ENCODE measurements around the gene PSEN1. TPM values are rescaled to one million over a fixed set of nuclear protein-coding genes. Genes with fewer than 3 reads are reported as not detected.

Gene PSEN1
- total RNA-seq, 4 donors from 2014 or later: 46.5 to 90.9 (median 62.0) TPM

DNA sequence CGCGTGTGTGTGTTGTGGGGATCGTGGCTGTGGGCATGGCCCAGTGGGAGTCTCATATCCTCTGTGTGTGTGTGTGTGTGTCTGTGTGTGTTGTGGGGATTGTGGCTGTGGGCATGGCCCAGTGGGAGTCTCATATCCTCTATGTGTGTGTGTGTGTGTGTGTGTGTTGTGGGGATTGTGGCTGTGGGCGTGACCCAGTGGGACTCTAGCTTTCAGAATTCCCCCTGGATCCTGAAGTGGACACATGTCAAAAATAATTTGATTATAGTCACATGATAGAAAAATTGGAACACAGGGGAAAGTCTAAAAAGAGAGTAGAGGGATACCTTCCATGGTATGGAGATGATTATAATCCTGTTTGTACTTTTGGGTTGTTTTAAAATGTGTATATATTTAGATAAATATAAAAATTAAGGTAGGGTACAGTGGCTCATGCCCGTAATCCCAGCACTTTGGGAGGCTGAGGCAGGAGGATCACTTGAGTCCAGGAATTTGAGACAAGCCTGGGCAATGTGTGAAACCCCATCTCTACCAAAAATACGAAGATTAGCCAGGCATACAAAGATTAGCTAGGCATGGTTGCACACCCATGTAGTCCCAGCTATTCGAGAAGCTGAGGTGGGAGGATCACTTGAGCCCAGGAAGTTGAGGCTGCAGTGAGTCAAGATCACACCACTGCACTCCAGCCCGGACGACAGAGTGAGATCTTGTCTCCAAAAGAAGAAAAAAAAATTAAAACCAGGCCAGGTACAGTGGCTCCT, 112.0 kb downstream of the PSEN1 start:
- H3K9me3 ChIP-seq: no peaks in the 10 kb centered on the region
- H3K4me3 ChIP-seq: no peak overlapping the region
- no peak overlapping the region for H3K27ac ChIP-seq
- peaks cover 4% of the 10 kb centered on the region for H3K4me1 ChIP-seq
- peaks cover 22% of the 10 kb centered on the region for H3K36me3 ChIP-seq
- TF ChIP-seq POLR2AphosphoS5 (IDR thresholded peaks at IDR 0.05) (no peak), POLR2A (IDR thresholded peaks at IDR 0.05) (no peak), EP300 (IDR thresholded peaks at IDR 0.05) (no peak)
- TF ChIP-seq, protein P1, sequence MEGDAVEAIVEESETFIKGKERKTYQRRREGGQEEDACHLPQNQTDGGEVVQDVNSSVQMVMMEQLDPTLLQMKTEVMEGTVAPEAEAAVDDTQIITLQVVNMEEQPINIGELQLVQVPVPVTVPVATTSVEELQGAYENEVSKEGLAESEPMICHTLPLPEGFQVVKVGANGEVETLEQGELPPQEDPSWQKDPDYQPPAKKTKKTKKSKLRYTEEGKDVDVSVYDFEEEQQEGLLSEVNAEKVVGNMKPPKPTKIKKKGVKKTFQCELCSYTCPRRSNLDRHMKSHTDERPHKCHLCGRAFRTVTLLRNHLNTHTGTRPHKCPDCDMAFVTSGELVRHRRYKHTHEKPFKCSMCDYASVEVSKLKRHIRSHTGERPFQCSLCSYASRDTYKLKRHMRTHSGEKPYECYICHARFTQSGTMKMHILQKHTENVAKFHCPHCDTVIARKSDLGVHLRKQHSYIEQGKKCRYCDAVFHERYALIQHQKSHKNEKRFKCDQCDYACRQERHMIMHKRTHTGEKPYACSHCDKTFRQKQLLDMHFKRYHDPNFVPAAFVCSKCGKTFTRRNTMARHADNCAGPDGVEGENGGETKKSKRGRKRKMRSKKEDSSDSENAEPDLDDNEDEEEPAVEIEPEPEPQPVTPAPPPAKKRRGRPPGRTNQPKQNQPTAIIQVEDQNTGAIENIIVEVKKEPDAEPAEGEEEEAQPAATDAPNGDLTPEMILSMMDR (IDR thresholded peaks at IDR 0.05): no peak
- H3K27me3 ChIP-seq: no peaks in the 10 kb centered on the region
- no peak for DNase-seq (ENCODE audit: low spot score in 2 of 2)
- WGBS: 54% methylated on average over 6 of the region's 9 CpGs

DNA sequence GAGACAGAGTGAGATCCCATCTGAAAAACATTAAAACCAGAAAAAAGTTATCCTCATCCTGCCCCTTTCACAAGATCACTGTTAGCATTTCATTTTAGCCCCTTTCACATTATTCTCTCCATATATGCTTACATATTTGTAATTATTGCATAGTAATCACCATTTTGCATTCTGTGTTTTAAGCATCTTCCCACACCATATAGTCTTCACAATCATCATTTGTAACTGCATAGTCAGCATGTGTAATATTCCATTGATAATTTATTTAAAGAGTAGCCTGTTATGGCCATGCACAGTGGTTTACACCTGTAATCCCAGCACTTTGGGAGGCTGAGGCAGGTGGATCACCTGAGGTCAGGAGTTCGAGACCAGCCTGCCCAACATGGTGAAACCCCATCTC, 112.8 kb downstream of the PSEN1 start:
- no peak overlapping the region for H3K27ac ChIP-seq
- H3K9me3 ChIP-seq: no peaks in the 10 kb centered on the region
- TF ChIP-seq POLR2A (IDR thresholded peaks at IDR 0.05): no peak
- no peak for TF ChIP-seq POLR2AphosphoS5 (IDR thresholded peaks at IDR 0.05)
- TF ChIP-seq, protein P1 (IDR thresholded peaks at IDR 0.05): no peak
- TF ChIP-seq EP300 (IDR thresholded peaks at IDR 0.05): no peak
- H3K4me3 ChIP-seq: no peak overlapping the region
- H3K4me1 ChIP-seq: peaks cover 3% of the 10 kb centered on the region
- H3K27me3 ChIP-seq: no peaks in the 10 kb centered on the region
- peaks cover 22% of the 10 kb centered on the region for H3K36me3 ChIP-seq
- 100% methylated on average over 1 of the region's 1 CpG for WGBS
- no peak for DNase-seq (ENCODE audit: low spot score in 2 of 2)

DNA sequence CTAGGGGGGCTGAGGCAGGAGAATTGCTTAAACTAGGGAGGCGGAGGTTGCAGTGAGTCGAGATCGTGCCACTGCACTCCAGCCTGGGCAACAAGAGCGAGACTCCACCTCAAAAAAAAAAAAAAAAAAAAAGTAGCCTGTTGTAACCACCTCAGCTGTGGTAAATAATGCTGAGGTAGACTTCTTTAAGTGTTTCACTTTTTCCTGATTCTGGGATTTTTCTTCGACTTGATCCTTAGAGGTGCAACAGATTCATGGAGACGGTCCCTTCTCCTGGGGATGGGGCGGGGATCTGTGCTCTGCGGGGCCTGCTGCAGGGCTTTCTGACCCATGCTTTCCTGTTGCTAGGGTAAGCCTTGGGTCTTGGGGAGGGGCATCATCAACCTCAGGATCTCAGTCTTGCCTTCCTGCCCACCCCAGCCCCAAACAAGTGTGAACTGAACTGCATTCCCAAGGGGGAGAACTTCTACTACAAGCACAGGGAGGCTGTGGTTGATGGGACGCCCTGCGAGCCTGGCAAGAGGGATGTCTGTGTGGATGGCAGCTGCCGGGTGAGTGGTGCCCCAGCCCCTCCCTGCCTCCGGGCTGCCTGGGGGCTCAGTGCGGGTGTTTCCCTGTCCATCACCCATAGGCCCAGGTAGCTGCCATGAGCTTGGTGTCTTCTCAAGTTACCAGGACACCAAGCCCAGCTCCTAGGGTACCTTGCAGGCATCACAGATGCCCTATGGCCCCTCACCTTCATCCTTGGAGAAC, 113.4 kb downstream of the PSEN1 start:
- Histone ChIP-seq H3K27me3 (no peaks in the 10 kb centered on the region), H3K36me3 (peaks cover 28% of the 10 kb centered on the region), H3K9me3 (no peaks in the 10 kb centered on the region), H3K4me1 (peaks cover 3% of the 10 kb centered on the region), H3K27ac (no peak overlapping the region), H3K4me3 (no peak overlapping the region)
- DNase-seq (ENCODE audit: low spot score in 2 of 2): no peak
- no peak for TF ChIP-seq POLR2AphosphoS5 (IDR thresholded peaks at IDR 0.05)
- TF ChIP-seq POLR2A (IDR thresholded peaks at IDR 0.05): no peak
- no peak for TF ChIP-seq EP300 (IDR thresholded peaks at IDR 0.05)
- TF ChIP-seq, protein P1 (IDR thresholded peaks at IDR 0.05): no peak
- 84% methylated on average over 13 of the region's 13 CpGs for WGBS

- no peak overlapping the region for H3K27ac ChIP-seq
- TF ChIP-seq POLR2A (IDR thresholded peaks at IDR 0.05): no peak
- TF ChIP-seq POLR2AphosphoS5 (IDR thresholded peaks at IDR 0.05): no peak
- TF ChIP-seq, protein P1 (IDR thresholded peaks at IDR 0.05): no peak
- TF ChIP-seq EP300 (IDR thresholded peaks at IDR 0.05): no peak
- no peak for DNase-seq (ENCODE audit: low spot score in 2 of 2)
- no peaks in the 10 kb centered on the region for H3K27me3 ChIP-seq
- no peak overlapping the region for H3K4me3 ChIP-seq
- 73% methylated on average over 11 of the region's 11 CpGs for WGBS
- peaks cover 3% of the 10 kb centered on the region for H3K4me1 ChIP-seq
- peaks cover 31% of the 10 kb centered on the region for H3K36me3 ChIP-seq
- H3K9me3 ChIP-seq: no peaks in the 10 kb centered on the region
These were observed 114.0 kb downstream of the PSEN1 start for GRCh38 chr14:73250317-73250713.

All from suprapubic skin (tissue), 4 donors.